ENCODE measurements around the gene STAT1.
"Not testable (repeated sequence)": the region's sequence is repeated elsewhere in the genome, so short reads cannot be mapped to it uniquely, and the experiment has no call there.

Gene STAT1

GRCh38 chr2:191006297-191006696 lies 7.7 kb downstream of the STAT1 start:
- DNase-seq, result no peak

GRCh38 chr2:191003405-191004309 lies 10.3 kb downstream of the STAT1 start:
- DNase-seq, result no peak

GRCh38 chr2:191001624-191002023 lies 12.3 kb downstream of the STAT1 start:
- no peak for DNase-seq

GRCh38 chr2:191001032-191001431 lies 12.9 kb downstream of the STAT1 start:
- DNase-seq, result no peak

GRCh38 chr2:190999949-191000665 lies 13.9 kb downstream of the STAT1 start:
- no peak for DNase-seq

- DNase-seq, result no peak
Observed at GRCh38 chr2:190999058-190999457, 14.9 kb downstream of the STAT1 start.

GRCh38 chr2:190997526-190998113 lies 16.4 kb downstream of the STAT1 start:
- DNase-seq, result no peak

- DNase-seq, result no peak
Observed at GRCh38 chr2:190996947-190997346, 17.0 kb downstream of the STAT1 start.

- no peak for DNase-seq
Observed at GRCh38 chr2:190996338-190996946, 17.5 kb downstream of the STAT1 start.

- DNase-seq, result not testable (repeated sequence)
Observed at GRCh38 chr2:190995315-190995714, 18.7 kb downstream of the STAT1 start.

GRCh38 chr2:190994148-190994547 lies 19.8 kb downstream of the STAT1 start:
- DNase-seq, result no peak

GRCh38 chr2:190993292-190993643 lies 20.7 kb downstream of the STAT1 start:
- no peak for DNase-seq

GRCh38 chr2:190990132-190990531 lies 23.8 kb downstream of the STAT1 start:
- no peak for DNase-seq

- DNase-seq, result no peak
Observed at GRCh38 chr2:190988910-190989309, 25.1 kb downstream of the STAT1 start.

- DNase-seq, result no peak
Observed at GRCh38 chr2:190987938-190988337, 26.0 kb downstream of the STAT1 start.

GRCh38 chr2:190987116-190987515 lies 26.9 kb downstream of the STAT1 start:
- DNase-seq, result no peak

GRCh38 chr2:190986221-190986953 lies 27.6 kb downstream of the STAT1 start:
- DNase-seq, result no peak

- no peak for DNase-seq
Observed at GRCh38 chr2:190984595-190984994, 29.4 kb downstream of the STAT1 start.

GRCh38 chr2:190982262-190983034 lies 31.5 kb downstream of the STAT1 start:
- no peak for DNase-seq

- no peak for DNase-seq
Observed at GRCh38 chr2:190981733-190982132, 32.2 kb downstream of the STAT1 start.

- no peak for DNase-seq
Observed at GRCh38 chr2:190981333-190981732, 32.6 kb downstream of the STAT1 start.
